ENCODE results near the gene PCDHA3. TPM values are rescaled to one million over a fixed set of nuclear protein-coding genes. Genes with fewer than 3 reads are reported as not detected.

PCDHA3 gene
- total and polyA plus RNA-seq, 2 of the 13 experiments (the other 11 are each of a cell fraction or from before 2014, with no cell fraction given), result not detected

- ChIA-PET POLR2A (no interaction called here), CTCF (ENCODE audit: low intra/inter-chr PET ratio, low total read pairs) (no interaction called here)
- H3K36me3 ChIP-seq (replicated peaks in 1 of 2; ENCODE audit: control insufficient read depth in 1 of 2, insufficient read depth in 2 of 2, low read length in 2 of 2), result no peaks in the 10 kb centered on the region
- FAIRE-seq (no peak), DNase-seq (ENCODE audit: low spot score) (no peak), ATAC-seq (no peak)
- no peak overlapping the region for H3K4me3 ChIP-seq (replicated peaks in 1 of 3; ENCODE audit: insufficient read depth in 1 of 3, low read depth in 2 of 3, low read length in 3 of 3)
- TF ChIP-seq ZNF609 (CRISPR knock-in tag; IDR thresholded peaks at IDR 0.05; ENCODE audit: borderline replicate concordance), result no peak
- TF ChIP-seq PRDM10 (CRISPR knock-in tag; IDR thresholded peaks at IDR 0.05; ENCODE audit: low read depth), result no peak
- no peak for TF ChIP-seq ZNF713 (CRISPR knock-in tag; IDR thresholded peaks at IDR 0.05)
- TF ChIP-seq SAP130 (CRISPR knock-in tag; IDR thresholded peaks at IDR 0.05; ENCODE audit: low read depth), result no peak
- TF ChIP-seq, protein P1, sequence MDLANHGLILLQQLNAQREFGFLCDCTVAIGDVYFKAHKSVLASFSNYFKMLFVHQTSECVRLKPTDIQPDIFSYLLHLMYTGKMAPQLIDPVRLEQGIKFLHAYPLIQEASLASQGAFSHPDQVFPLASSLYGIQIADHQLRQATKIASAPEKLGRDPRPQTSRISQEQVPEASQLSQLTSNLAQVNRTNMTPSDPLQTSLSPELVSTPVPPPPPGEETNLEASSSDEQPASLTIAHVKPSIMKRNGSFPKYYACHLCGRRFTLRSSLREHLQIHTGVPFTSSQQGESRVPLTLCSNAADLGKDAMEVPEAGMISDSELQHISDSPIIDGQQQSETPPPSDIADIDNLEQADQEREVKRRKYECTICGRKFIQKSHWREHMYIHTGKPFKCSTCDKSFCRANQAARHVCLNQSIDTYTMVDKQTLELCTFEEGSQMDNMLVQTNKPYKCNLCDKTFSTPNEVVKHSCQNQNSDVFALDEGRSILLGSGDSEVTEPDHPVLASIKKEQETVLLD (CRISPR knock-in tag; IDR thresholded peaks at IDR 0.05; ENCODE audit: low read depth), result no peak
- TF ChIP-seq BCL6 (CRISPR knock-in tag; IDR thresholded peaks at IDR 0.05), result no peak
- no peak for TF ChIP-seq LBX2 (CRISPR knock-in tag; IDR thresholded peaks at IDR 0.05; ENCODE audit: borderline replicate concordance)
- TF ChIP-seq RAD51 (IDR thresholded peaks at IDR 0.05; ENCODE audit: borderline replicate concordance), result no peak
- no peak for TF ChIP-seq E2F2 (CRISPR knock-in tag; IDR thresholded peaks at IDR 0.05; ENCODE audit: borderline replicate concordance)
- no peak for TF ChIP-seq ZNF20 (CRISPR knock-in tag; IDR thresholded peaks at IDR 0.05)
- no peak for TF ChIP-seq SP140L (CRISPR knock-in tag; IDR thresholded peaks at IDR 0.05; ENCODE audit: borderline replicate concordance)
- no peaks in the 10 kb centered on the region for H3K79me2 ChIP-seq (ENCODE audit: insufficient read depth, low read length)
- no TSS peak for BruUV-seq (replicated peaks)
- 90% methylated on average over 83 of the region's 103 CpGs for WGBS (ENCODE audit: low lambda C conversion rate)
- H3K9ac ChIP-seq (ENCODE audit: insufficient read depth, low read depth, low read length), result no peak overlapping the region
- no peak overlapping the region for H2AFZ ChIP-seq (ENCODE audit: low read length)
- no peak overlapping the region for H3K27ac ChIP-seq (ENCODE audit: extremely low read length, insufficient read depth, low read length)
- intact Hi-C loops (cut with micrococcal nuclease; ENCODE audit: unreplicated experiment), result no loop called here
- H3K9me3 ChIP-seq (ENCODE audit: low read length), result no peaks in the 10 kb centered on the region
- H3K27me3 ChIP-seq (ENCODE audit: control insufficient read depth in 1 of 2, insufficient read depth in 2 of 2, low read length in 2 of 2), result no peaks in the 10 kb centered on the region
- no peak overlapping the region for H3K4me2 ChIP-seq (ENCODE audit: low read depth, low read length)
- H4K20me1 ChIP-seq (ENCODE audit: insufficient read depth, low read length), result no peaks in the 10 kb centered on the region
- no peaks in the 10 kb centered on the region for H3K4me1 ChIP-seq (ENCODE audit: insufficient read depth, low read length)
- in situ Hi-C loops (cut with HindIII; ENCODE audit: extremely low pct_ligation_motif_present, low pct_unique_long_range_greater_than_20kb), result no loop called here
These were observed 35.0 kb downstream of the PCDHA3 start for GRCh38 chr5:140835622-140836510.
